HG03108 (cell line): Measurements from ENCODE around the gene MDH1.
"Not testable (repeated sequence)": the region's sequence is repeated elsewhere in the genome, so short reads cannot be mapped to it uniquely, and the experiment has no call there.

ENCODE experiments used
- ATAC-seq: cut with Tn5 transposase; IDR thresholded peaks from one replicate; pipeline ENCODE4 v1.9.1; 2021; ENCODE audit warnings: moderate library complexity; ENCODE audit not compliant: unreplicated experiment

The MDH1 gene

GRCh38 chr2:63588385-63589147 lies at the start of gene MDH1, which contains the start of gene WDPCP:
TSS of gene MDH1 (plus strand) at chr2:63588963. CDS start at chr2:63589044, 81 bp downstream.
TSS of gene WDPCP (minus strand) at chr2:63588477. CDS start at chr2:63588271, 206 bp downstream.
- ATAC-seq: peak; percentile 84

GRCh38 chr2:63539416-63540162 lies 49.2 kb upstream of the MDH1 start:
- ATAC-seq: no peak

- ATAC-seq: no peak
Measured at GRCh38 chr2:63544017-63544627, 44.6 kb upstream of the MDH1 start.

- no peak for ATAC-seq
Measured at GRCh38 chr2:63545023-63545422, 43.7 kb upstream of the MDH1 start.

- ATAC-seq: no peak
Measured at GRCh38 chr2:63553049-63553448, 35.7 kb upstream of the MDH1 start.

GRCh38 chr2:63555299-63555698 lies 33.5 kb upstream of the MDH1 start:
- ATAC-seq: no peak

GRCh38 chr2:63555931-63556330 lies 32.8 kb upstream of the MDH1 start:
- ATAC-seq: no peak

- ATAC-seq: not testable (repeated sequence)
Measured at GRCh38 chr2:63557819-63558218, 30.9 kb upstream of the MDH1 start.

GRCh38 chr2:63558922-63559321 lies 29.8 kb upstream of the MDH1 start:
- not testable (repeated sequence) for ATAC-seq

GRCh38 chr2:63562751-63563150 lies 26.0 kb upstream of the MDH1 start:
- ATAC-seq: no peak

- no peak for ATAC-seq
Measured at GRCh38 chr2:63569740-63570139, 19.0 kb upstream of the MDH1 start.

- ATAC-seq: no peak
Measured at GRCh38 chr2:63571291-63571690, 17.5 kb upstream of the MDH1 start.

GRCh38 chr2:63572001-63572400 lies 16.8 kb upstream of the MDH1 start:
- ATAC-seq: no peak

- ATAC-seq: not testable (repeated sequence)
Measured at GRCh38 chr2:63573026-63573425, 15.7 kb upstream of the MDH1 start.

- ATAC-seq: not testable (repeated sequence)
Measured at GRCh38 chr2:63573726-63574345, 14.9 kb upstream of the MDH1 start.

- no peak for ATAC-seq
Measured at GRCh38 chr2:63576546-63576945, 12.2 kb upstream of the MDH1 start.

GRCh38 chr2:63578767-63579166 lies 10.0 kb upstream of the MDH1 start:
- no peak for ATAC-seq

GRCh38 chr2:63580651-63581297 lies 8.0 kb upstream of the MDH1 start:
- ATAC-seq: no peak

- no peak for ATAC-seq
Measured at GRCh38 chr2:63581298-63581961, 7.3 kb upstream of the MDH1 start.

GRCh38 chr2:63582873-63583272 lies 5.9 kb upstream of the MDH1 start:
- ATAC-seq: no peak
